HCT116 (cell line): ENCODE results near the gene CATSPERZ. TPM values are rescaled to one million over a fixed set of nuclear protein-coding genes. Genes with fewer than 3 reads are reported as not detected.

ENCODE experiments used
- ATAC-seq: fragments of 200-7000 bp; cut with Tn5 transposase; 2 replicates; pipeline ENCODE4 v1.9.1; 2020; ENCODE audit warnings: mild to moderate bottlenecking, moderate library complexity
- BruUV-seq: library from RNA; stranded (reverse); fragments of 400-500 nt; replicated peaks from 2 replicates; lab custom pipeline; 2021; lab: Mats Ljungman, UMichigan
- CTCF ChIA-PET: fragments of 300-600 bp; sonication (Branson Sonifier 250); formaldehyde crosslinking; loops from one replicate; lab custom pipeline; 2021; ENCODE audit warnings: antibody characterized with exemption; lab: Charles Lee
- POLR2A ChIA-PET: fragments of 300-600, 350-600 bp; sonication (Branson Sonifier 250); formaldehyde crosslinking; loops from one replicate; lab custom pipeline; 2021; ENCODE audit warnings: antibody characterized with exemption; lab: Charles Lee
- RAD21 ChIA-PET, 2 experiments: fragments of 300-600 bp; sonication (Branson Sonifier 250); formaldehyde crosslinking; loops; one replicate each; lab custom pipeline; 2023; ENCODE audit warnings: low total read pairs in 2 of 2; ENCODE audit not compliant: uncharacterized antibody in 2 of 2, unreplicated experiment in 2 of 2, low non-redundant PET in 1 of 2; lab: Charles Lee
- DNase-seq: peaks from one replicate; pipeline ENCODE4 v3.0.0-alpha.2; 2010; ENCODE audit warnings: low read depth, low spot score
- H2AFZ ChIP-seq: fragments of 200-600 bp; shearing (Covaris generic), sonication (generic); 2 replicates; pipeline ENCODE4 v1.6.1; 2017; ENCODE audit warnings: low read depth, mixed run types, mixed read lengths, antibody characterized with exemption, low read length; ENCODE audit not compliant: poor library complexity, severe bottlenecking
- H3K27ac ChIP-seq: 2 replicates; pipeline ENCODE4 v1.5.1; 2012; ENCODE audit warnings: low read depth, low read length
- H3K27me3 ChIP-seq: fragments of 200-600 bp; sonication (generic); 2 replicates; pipeline ENCODE4 v1.6.1; 2016; ENCODE audit warnings: mixed run types, low read length, mixed read lengths; ENCODE audit not compliant: insufficient read depth
- H3K36me3 ChIP-seq, 2 experiments: fragments of 200-500 bp in 1 of 2; fragments of 200-600 bp in 1 of 2; sonication (Bioruptor generic) in 1 of 2; sonication (generic) in 1 of 2; 2 replicates each; pipeline versions ENCODE4 v1.5.1 to v1.6.1; 2014 to 2016; ENCODE audit warnings: low read length in 2 of 2, inconsistent platforms in 1 of 2, mixed read lengths in 1 of 2, mixed run types in 1 of 2; ENCODE audit not compliant: insufficient read depth in 2 of 2, control insufficient read depth in 1 of 2
- H3K4me1 ChIP-seq, 2 experiments: fragments of 200-600 bp in 1 of 2; sonication (generic) in 1 of 2; 2 replicates each; pipeline versions ENCODE4 v1.5.1 to v1.6.1; 2012 to 2017; ENCODE audit warnings: low read length in 2 of 2, inconsistent platforms in 1 of 2, mild to moderate bottlenecking in 1 of 2, mixed read lengths in 1 of 2, mixed run types in 1 of 2, moderate library complexity in 1 of 2; ENCODE audit not compliant: insufficient read depth in 2 of 2, control insufficient read depth in 1 of 2
- H3K4me2 ChIP-seq: fragments of 200-600 bp; sonication (generic); 2 replicates; pipeline ENCODE4 v1.6.1; 2017; ENCODE audit warnings: mixed run types, low read length, mixed read lengths
- H3K4me3 ChIP-seq, 2 experiments: fragments of 200-600 bp in 1 of 2; sonication (generic) in 1 of 2; replicated peaks in 1 of 2; 2 replicates each; pipeline ENCODE4 v1.5.1; 2011 to 2016; ENCODE audit warnings: low read length in 2 of 2, control low read depth in 1 of 2, low read depth in 1 of 2, mild to moderate bottlenecking in 1 of 2, mixed read lengths in 1 of 2, mixed run types in 1 of 2
- H3K79me2 ChIP-seq: fragments of 200-600 bp; sonication (generic); 2 replicates; pipeline ENCODE4 v1.6.1; 2017; ENCODE audit warnings: mild to moderate bottlenecking, mixed run types, low read length, moderate library complexity, mixed read lengths; ENCODE audit not compliant: insufficient read depth
- H3K9ac ChIP-seq: fragments of 200-600 bp; sonication (generic); 2 replicates; pipeline ENCODE4 v1.6.1; 2016; ENCODE audit warnings: low read length, mixed read lengths
- H3K9me2 ChIP-seq: fragments of 200-600 bp; sonication (generic), shearing (Covaris generic); 2 replicates; pipeline ENCODE4 v1.6.1; 2017; ENCODE audit warnings: mixed run types, mild to moderate bottlenecking, moderate library complexity; ENCODE audit not compliant: insufficient read depth
- H3K9me3 ChIP-seq, 2 experiments: fragments of 200-500 bp in 1 of 2; fragments of 200-600 bp in 1 of 2; sonication (Bioruptor generic) in 1 of 2; sonication (generic) in 1 of 2; 2 replicates each; pipeline ENCODE4 v1.6.1; 2014 to 2017; ENCODE audit warnings: low read length in 2 of 2, mixed read lengths in 2 of 2, inconsistent platforms in 1 of 2, low read depth in 1 of 2, mild to moderate bottlenecking in 1 of 2, mixed run types in 1 of 2, moderate library complexity in 1 of 2; ENCODE audit not compliant: control insufficient read depth in 1 of 2, insufficient read depth in 1 of 2
- H4K20me1 ChIP-seq: fragments of 200-600 bp; sonication (generic), shearing (Covaris generic); 2 replicates; pipeline ENCODE4 v1.6.1; 2017; ENCODE audit warnings: mixed run types, mild to moderate bottlenecking, moderate library complexity; ENCODE audit not compliant: insufficient read depth
- EZH2 ChIP-seq: fragments of 200-600 bp; sonication (generic); IDR thresholded peaks from 2 replicates; pipeline ENCODE4 v1.6.1; 2017; ENCODE audit warnings: antibody characterized with exemption, mixed run types
- FOSL1 ChIP-seq: IDR thresholded peaks from 2 replicates; pipeline ENCODE4 v1.6.1; 2012; ENCODE audit warnings: low read depth
- POLR2A ChIP-seq: IDR thresholded peaks from 2 replicates; pipeline ENCODE4 v1.7.0; 2011; ENCODE audit warnings: borderline replicate concordance; ENCODE audit not compliant: insufficient read depth, insufficient read length; ENCODE audit errors: extremely low read depth
- SIN3A ChIP-seq: IDR thresholded peaks from 2 replicates; pipeline ENCODE4 v1.6.1; 2012; ENCODE audit warnings: low read depth
- SRF ChIP-seq: IDR thresholded peaks from 2 replicates; pipeline ENCODE4 v1.6.1; 2012; ENCODE audit warnings: low read depth
- TCF7L2 ChIP-seq: IDR thresholded peaks from 2 replicates; pipeline ENCODE4 v1.7.0; 2011; ENCODE audit warnings: borderline replicate concordance, inconsistent platforms; ENCODE audit not compliant: insufficient read depth, insufficient read length; ENCODE audit errors: extremely low read depth
- YY1 ChIP-seq: IDR thresholded peaks from 2 replicates; pipeline ENCODE4 v1.6.1; 2011; ENCODE audit warnings: low read length, low read depth, moderate library complexity, mild to moderate bottlenecking; ENCODE audit not compliant: insufficient replicate concordance; ENCODE audit errors: extremely low read depth
- intact Hi-C: fragments of 100-400 bp; cut with micrococcal nuclease; formaldehyde crosslinking; loops from 2 replicates; pipeline ENCODE4 v1.10.0; 2022
- total RNA-seq: library from RNA; stranded (reverse); gene quantifications from one replicate; pipeline ENCODE4 v1.2.1, GENCODE V29; 2021; ENCODE audit not compliant: unreplicated experiment
- TF ChIP-seq, protein P1 (sequence below): IDR thresholded peaks from 2 replicates; pipeline ENCODE4 v1.6.1; 2012; ENCODE audit warnings: low read depth
- TF ChIP-seq, protein P2 (sequence below), 3 experiments: fragments of 200-600 bp in 1 of 3; sonication (generic) in 1 of 3; IDR thresholded peaks in 2 of 3; conservative IDR thresholded peaks in 1 of 3; 2 replicates each; pipeline ENCODE4 v1.5.1; 2012 to 2017; ENCODE audit warnings: low read depth in 2 of 3, low read length in 2 of 3, antibody characterized with exemption in 1 of 3, borderline replicate concordance in 1 of 3, control low read depth in 1 of 3, mild to moderate bottlenecking in 1 of 3, mixed read lengths in 1 of 3, mixed run types in 1 of 3, moderate library complexity in 1 of 3; ENCODE audit not compliant: insufficient read depth in 1 of 3

Gene CATSPERZ
- total RNA-seq, 1 experiment from 2014 or later = 1.7 TPM

DNA sequence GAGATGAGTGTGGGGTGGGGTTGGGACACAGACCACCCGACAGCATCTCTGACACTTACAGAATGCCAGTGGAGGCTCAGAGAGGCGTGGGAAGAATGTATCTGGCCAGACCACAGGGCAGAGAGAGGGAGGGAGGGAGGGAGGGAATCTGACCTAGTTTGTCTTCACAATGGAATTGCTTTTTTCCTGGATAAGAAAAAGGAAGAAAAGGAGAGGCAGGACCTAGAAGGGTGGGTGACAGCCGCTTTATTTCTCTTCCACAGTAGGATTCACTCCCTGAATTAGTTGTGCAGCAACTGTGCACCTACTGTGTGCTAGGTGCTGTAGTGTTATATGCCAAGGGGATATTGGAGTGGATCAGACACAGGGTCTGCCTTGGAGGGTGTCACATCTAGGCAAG lies 5.4 kb upstream of the CATSPERZ start (continued):
- TF ChIP-seq POLR2A (no peak), FOSL1 (no peak)
- TF ChIP-seq, protein P1, sequence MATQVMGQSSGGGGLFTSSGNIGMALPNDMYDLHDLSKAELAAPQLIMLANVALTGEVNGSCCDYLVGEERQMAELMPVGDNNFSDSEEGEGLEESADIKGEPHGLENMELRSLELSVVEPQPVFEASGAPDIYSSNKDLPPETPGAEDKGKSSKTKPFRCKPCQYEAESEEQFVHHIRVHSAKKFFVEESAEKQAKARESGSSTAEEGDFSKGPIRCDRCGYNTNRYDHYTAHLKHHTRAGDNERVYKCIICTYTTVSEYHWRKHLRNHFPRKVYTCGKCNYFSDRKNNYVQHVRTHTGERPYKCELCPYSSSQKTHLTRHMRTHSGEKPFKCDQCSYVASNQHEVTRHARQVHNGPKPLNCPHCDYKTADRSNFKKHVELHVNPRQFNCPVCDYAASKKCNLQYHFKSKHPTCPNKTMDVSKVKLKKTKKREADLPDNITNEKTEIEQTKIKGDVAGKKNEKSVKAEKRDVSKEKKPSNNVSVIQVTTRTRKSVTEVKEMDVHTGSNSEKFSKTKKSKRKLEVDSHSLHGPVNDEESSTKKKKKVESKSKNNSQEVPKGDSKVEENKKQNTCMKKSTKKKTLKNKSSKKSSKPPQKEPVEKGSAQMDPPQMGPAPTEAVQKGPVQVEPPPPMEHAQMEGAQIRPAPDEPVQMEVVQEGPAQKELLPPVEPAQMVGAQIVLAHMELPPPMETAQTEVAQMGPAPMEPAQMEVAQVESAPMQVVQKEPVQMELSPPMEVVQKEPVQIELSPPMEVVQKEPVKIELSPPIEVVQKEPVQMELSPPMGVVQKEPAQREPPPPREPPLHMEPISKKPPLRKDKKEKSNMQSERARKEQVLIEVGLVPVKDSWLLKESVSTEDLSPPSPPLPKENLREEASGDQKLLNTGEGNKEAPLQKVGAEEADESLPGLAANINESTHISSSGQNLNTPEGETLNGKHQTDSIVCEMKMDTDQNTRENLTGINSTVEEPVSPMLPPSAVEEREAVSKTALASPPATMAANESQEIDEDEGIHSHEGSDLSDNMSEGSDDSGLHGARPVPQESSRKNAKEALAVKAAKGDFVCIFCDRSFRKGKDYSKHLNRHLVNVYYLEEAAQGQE = no peak

DNA sequence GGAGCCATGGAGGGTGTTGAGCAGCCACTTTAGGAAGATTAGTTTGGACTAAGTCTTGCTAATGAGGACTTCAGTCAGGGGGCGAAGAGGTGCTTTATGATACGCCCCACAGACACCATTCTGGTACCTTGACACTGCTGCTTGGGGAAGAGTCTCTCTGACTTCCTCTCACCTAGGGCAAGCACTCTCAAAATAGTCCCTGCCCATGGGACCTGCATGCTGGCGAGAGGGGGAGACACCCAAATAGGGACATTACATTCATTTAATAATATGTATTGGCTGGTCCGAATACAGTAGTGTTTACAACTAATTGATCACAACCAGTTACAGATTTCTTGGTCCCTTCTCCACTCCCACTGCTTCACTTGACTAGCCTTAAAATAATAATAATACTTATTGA lies 4.4 kb upstream of the CATSPERZ start:
- no peaks in the 10 kb centered on the region for H3K79me2 ChIP-seq
- no TSS peak for BruUV-seq
- no peaks in the 10 kb centered on the region for H3K27me3 ChIP-seq
- H3K4me1 ChIP-seq = peaks cover 0 to 13% of the 10 kb centered on the region in 2 experiments; a peak in 2 of 4 replicates
- H3K4me3 ChIP-seq = no peak overlapping the region
- H3K36me3 ChIP-seq = no peaks in the 10 kb centered on the region
- CTCF ChIA-PET = interaction anchor here (0.7 to 1.1 kb wide), 2 partner anchors 9 to 11 kb away, joined by 3 read pairs; no protein-coding TSS in a partner anchor
- no peak for TF ChIP-seq EZH2
- TF ChIP-seq, protein P2, sequence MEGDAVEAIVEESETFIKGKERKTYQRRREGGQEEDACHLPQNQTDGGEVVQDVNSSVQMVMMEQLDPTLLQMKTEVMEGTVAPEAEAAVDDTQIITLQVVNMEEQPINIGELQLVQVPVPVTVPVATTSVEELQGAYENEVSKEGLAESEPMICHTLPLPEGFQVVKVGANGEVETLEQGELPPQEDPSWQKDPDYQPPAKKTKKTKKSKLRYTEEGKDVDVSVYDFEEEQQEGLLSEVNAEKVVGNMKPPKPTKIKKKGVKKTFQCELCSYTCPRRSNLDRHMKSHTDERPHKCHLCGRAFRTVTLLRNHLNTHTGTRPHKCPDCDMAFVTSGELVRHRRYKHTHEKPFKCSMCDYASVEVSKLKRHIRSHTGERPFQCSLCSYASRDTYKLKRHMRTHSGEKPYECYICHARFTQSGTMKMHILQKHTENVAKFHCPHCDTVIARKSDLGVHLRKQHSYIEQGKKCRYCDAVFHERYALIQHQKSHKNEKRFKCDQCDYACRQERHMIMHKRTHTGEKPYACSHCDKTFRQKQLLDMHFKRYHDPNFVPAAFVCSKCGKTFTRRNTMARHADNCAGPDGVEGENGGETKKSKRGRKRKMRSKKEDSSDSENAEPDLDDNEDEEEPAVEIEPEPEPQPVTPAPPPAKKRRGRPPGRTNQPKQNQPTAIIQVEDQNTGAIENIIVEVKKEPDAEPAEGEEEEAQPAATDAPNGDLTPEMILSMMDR (IDR thresholded peaks at IDR 0.05 in 2 of 3, conservative IDR thresholded peaks at IDR 0.05 in 1 of 3; ENCODE audit: borderline replicate concordance in 1 of 3, insufficient read depth in 1 of 3, low read depth in 2 of 3, low read length in 2 of 3) = no peak
- TF ChIP-seq FOSL1 = no peak
- no peak for TF ChIP-seq TCF7L2
- no peak for TF ChIP-seq SRF
- TF ChIP-seq YY1 = no peak
- TF ChIP-seq SIN3A = no peak
- intact Hi-C loops = no loop called here
- H3K9ac ChIP-seq = no peak overlapping the region
- RAD21 ChIA-PET = no interaction called here
- no peak for DNase-seq
- no peaks in the 10 kb centered on the region for H4K20me1 ChIP-seq
- no peak overlapping the region for H3K27ac ChIP-seq
- POLR2A ChIA-PET = no interaction called here
- no peak overlapping the region for H2AFZ ChIP-seq
- no peak overlapping the region for H3K4me2 ChIP-seq
- H3K9me2 ChIP-seq = no peaks in the 10 kb centered on the region
- ATAC-seq = no peak
- H3K9me3 ChIP-seq = no peaks in the 10 kb centered on the region
